Stimulated activated CD4-positive, alpha-beta T cell treated with anti-CD3 and anti-CD28 coated beads, Interleukin-4, amount 100 ng/mL, for 1 hour (primary cell): ENCODE measurements around the gene PCDHGA8.
"Not testable (repeated sequence)": the region's sequence is repeated elsewhere in the genome, so short reads cannot be mapped to it uniquely, and the experiment has no call there.

ENCODE experiments used
- DNase-seq: peaks from one replicate; pipeline ENCODE4 v3.0.0-alpha.2; 2020

PCDHGA8 gene

GRCh38 chr5:141403387-141403786 is 11.0 kb downstream of the PCDHGA8 start:
- no peak for DNase-seq

DNA sequence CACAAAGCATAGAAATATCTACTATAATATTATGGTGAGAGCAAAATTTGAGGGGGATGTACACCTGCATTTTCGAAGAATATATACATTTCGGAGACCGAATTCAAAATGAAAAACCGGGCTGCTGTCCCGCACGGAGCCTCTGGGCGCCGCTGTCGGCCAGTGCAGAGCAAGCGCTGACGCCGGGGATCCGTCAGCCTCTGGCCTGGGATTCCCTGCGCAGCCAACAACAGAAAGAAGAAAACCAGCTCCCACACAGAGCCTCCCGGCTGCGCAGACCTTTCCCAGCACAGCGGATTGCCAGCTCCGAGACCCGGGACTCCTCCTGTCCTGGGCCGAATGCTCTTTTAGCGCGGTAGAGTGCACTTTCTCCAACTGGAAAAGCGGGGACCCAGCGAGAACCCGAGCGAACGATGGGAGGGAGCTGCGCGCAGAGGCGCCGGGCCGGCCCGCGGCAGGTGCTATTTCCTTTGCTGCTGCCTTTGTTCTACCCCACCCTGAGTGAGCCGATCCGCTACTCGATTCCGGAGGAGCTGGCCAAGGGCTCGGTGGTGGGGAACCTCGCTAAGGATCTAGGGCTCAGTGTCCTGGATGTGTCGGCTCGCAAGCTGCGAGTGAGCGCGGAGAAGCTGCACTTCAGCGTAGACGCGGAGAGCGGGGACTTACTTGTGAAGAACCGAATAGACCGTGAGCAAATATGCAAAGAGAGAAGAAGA is 15.5 kb downstream of the PCDHGA8 start, which contains the start of gene PCDHGB6:
Gene PCDHGB6, plus strand, starts transcription at position 232 of the 716 bp plus-strand sequence. Its CDS starts 182 bp downstream, at position 414.
- peak; percentile 50 for DNase-seq

- DNase-seq = no peak
Observed at GRCh38 chr5:141409598-141410306, 17.3 kb downstream of the PCDHGA8 start.

GRCh38 chr5:141411575-141411974 is 19.1 kb downstream of the PCDHGA8 start:
- DNase-seq = no peak

DNA sequence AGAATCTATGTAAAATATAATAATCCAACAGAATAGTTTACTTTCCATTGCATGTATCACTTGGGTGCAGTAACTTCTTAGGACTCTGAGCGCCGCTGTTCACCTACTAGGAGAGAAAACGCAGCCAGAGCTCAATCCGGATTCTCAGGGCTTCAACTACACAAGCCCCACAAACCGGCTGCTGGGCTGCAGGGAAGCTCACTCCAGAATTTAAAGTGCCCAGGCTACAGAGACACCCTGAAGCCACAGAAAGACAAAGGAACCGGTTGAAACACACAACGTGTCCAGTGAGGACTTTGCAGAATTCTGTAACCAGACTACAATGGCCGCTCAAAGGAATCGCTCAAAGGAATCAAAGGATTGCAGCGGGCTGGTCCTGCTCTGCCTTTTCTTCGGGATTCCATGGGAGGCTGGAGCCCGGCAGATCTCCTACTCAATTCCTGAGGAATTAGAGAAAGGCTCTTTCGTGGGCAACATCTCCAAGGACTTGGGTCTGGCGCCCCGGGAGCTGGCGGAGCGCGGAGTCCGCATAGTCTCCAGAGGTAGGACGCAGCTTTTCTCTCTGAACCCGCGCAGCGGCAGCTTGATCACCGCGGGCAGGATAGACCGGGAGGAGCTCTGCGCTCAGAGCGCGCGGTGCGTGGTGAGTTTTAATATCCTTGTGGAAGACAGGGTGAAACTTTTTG is 20.6 kb downstream of the PCDHGA8 start, which contains the start of gene PCDHGA10:
Gene PCDHGA10, plus strand, starts transcription at position 134 of the 686 bp plus-strand sequence. Its CDS starts 189 bp downstream, at position 323.
- DNase-seq = peak; percentile 59

DNA sequence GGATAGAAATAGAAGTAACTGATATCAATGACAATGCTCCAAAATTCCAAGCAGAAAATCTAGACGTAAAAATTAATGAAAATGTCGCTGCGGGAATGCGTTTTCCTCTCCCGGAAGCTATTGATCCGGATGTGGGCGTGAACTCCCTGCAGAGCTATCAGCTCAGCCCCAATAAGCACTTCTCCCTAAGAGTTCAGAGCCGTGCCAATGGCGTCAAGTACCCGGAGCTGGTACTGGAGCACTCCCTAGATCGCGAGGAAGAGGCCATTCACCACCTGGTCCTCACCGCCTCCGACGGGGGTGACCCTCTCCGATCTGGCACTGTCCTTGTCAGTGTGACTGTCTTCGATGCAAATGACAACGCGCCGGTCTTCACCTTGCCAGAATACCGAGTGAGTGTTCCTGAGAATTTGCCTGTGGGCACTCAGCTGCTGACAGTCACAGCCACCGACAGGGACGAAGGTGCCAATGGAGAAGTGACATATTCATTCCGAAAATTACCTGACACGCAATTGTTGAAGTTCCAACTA is 21.2 kb downstream of the PCDHGA8 start:
- DNase-seq = no peak

- not testable (repeated sequence) for DNase-seq
Observed at GRCh38 chr5:141414548-141415274, 22.3 kb downstream of the PCDHGA8 start.

DNA sequence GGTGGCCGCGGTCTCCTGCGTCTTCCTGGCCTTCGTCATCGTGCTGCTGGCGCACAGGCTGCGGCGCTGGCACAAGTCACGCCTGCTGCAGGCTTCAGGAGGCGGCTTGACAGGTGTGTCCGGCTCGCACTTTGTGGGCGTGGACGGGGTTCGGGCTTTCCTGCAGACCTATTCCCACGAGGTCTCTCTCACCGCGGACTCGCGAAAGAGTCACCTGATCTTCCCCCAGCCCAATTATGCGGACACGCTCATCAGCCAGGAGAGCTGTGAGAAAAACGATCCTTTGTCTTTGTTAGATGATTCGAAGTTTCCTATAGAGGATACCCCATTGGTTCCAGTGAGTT is 22.8 kb downstream of the PCDHGA8 start:
- not testable (repeated sequence) for DNase-seq

DNA sequence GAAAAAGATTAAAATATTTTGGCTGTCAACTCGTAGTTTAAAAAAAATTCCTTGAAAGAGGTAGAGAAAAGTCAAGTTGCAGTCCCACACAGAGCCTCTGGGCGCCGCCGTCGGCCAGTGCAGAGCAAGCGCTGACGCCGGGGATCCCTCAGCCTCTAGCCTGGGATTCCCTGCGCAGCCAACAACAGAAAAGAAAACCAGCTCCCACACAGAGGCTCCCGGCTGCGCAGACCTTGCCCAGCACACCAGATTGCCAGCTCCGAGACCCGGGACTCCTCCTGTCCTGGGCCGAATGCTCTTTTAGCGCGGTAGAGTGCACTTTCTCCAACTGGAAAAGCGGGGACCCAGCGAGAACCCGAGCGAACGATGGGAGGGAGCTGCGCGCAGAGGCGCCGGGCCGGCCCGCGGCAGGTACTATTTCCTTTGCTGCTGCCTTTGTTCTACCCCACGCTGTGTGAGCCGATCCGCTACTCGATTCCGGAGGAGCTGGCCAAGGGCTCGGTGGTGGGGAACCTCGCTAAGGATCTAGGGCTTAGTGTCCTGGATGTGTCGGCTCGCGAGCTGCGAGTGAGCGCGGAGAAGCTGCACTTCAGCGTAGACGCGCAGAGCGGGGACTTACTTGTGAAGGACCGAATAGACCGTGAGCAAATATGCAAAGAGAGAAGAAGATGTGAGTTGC is 25.2 kb downstream of the PCDHGA8 start, which contains the start of gene PCDHGB7:
Gene PCDHGB7, plus strand, starts transcription at position 184 of the 679 bp plus-strand sequence. Its CDS starts 183 bp downstream, at position 367.
- peak; percentile 58 for DNase-seq

GRCh38 chr5:141419074-141419880 is 26.8 kb downstream of the PCDHGA8 start:
- DNase-seq = no peak

DNA sequence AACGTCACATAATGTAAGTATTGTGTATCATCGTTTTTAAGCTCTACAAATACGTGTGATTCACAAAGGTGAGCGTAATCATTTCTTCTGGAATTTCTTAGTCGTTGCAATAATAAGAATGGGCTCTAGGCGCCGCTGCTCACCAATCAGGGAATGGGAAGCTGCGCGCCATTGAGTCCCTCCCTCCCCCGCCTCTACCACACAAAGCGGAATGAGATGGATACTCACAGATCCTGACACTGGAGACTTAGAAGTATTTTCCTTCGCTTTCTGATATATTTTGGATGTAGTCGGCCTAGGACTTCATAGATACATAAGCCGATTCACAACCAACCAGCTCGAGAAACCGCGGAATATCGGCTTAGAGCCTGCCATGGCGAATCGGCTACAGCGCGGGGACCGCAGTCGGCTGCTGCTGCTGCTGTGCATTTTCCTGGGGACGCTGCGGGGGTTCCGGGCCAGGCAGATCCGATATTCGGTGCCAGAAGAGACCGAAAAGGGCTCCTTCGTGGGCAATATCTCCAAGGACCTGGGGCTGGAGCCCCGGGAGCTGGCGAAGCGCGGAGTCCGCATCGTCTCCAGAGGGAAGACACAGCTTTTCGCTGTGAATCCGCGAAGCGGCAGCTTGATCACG is 28.5 kb downstream of the PCDHGA8 start, which contains the start of gene PCDHGA11:
Gene PCDHGA11, plus strand, starts transcription at position 197 of the 634 bp plus-strand sequence. Its CDS starts 177 bp downstream, at position 374.
- DNase-seq = peak; percentile 34

GRCh38 chr5:141421489-141421855 is 29.0 kb downstream of the PCDHGA8 start:
- DNase-seq = no peak

- DNase-seq = no peak
Observed at GRCh38 chr5:141422742-141423291, 30.4 kb downstream of the PCDHGA8 start.

DNA sequence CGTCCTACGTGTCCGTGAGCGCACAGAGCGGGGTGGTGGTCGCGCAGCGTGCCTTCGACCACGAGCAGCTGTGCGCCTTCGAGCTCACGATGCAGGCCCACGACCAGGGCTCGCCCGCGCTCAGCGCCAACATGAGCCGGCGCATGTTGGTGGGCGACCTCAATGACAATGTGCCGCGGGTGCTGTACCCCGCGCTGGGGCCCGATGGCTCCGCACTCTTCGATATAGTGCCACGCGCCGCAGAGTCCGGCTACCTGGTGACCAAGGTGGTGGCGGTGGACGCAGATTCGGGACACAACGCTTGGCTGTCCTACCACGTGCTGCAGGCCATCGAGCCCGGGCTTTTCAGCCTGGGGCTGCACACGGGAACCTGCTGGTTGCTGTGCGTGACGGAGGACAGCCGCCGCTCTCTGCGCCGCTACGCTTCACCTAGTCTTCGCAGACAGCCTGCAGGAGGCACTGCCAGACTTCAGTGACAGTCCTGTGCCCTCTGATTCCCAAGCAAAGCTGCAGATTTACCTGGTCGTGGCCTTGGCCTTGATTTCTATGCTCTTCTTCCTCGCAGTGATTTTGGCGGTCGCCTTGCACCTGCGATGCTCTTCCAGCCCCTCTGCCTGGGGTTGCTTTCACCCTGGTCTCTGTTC is 35.5 kb downstream of the PCDHGA8 start:
- no peak for DNase-seq

GRCh38 chr5:141430332-141431113 is 38.1 kb downstream of the PCDHGA8 start, which contains the start of gene PCDHGA12:
Gene PCDHGA12 (plus strand): TSS chr5:141430507. CDS start chr5:141430760, 253 bp downstream.
- peak; percentile 22 for DNase-seq

- no peak for DNase-seq
Observed at GRCh38 chr5:141431286-141431685, 38.9 kb downstream of the PCDHGA8 start.

- not testable (repeated sequence) for DNase-seq
Observed at GRCh38 chr5:141432308-141432707, 39.9 kb downstream of the PCDHGA8 start.

GRCh38 chr5:141432726-141433125 is 40.3 kb downstream of the PCDHGA8 start:
- DNase-seq = not testable (repeated sequence)
